ENCODE data around the gene CCT3.
"Not testable (repeated sequence)": the region's sequence is repeated elsewhere in the genome, so short reads cannot be mapped to it uniquely, and the experiment has no call there.

CCT3 gene

DNA sequence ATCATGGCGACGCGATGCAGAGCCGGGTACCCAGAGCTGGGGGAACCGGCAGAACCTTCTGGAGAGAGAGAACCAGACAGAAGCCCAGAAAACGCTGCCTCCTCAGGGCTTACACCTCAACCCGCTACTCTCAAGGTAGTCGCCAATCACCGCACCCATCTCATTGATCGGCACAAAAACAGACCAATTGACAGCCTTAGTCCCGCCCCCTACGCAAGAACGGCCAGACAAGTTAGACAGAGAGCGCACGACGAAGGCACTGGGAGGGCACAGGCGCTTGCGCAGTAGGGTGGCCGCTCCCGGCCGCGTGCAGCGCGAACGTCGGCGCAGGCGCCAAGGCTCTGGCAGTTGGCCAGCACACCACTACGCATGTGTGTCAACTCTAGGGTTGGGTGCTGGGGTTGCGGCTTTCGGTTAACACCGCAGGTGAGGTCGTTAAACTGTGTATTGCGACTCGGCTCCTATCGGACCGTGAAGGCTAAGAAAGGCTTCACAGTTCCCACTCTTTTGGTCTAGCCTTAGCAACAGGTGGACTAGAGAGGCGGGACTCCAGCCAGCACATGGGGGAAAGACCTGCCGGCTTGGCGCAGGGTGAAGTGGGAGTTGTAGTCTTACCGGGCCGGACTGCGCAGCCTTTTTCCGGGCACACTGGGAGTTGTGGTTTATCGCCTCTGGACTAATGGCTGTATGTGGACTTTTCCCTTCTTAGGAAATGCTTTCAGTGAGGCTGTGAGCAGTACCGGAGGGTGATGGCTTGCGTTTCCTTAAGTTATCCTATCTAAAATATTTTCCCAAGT is at the start of gene CCT3, which contains the start of gene TSACC:
TSS of gene CCT3 (minus strand) at position 113 of the 797 bp plus-strand sequence. CDS start at position 5, 108 bp downstream.
TSS of gene TSACC (plus strand) at position 347 of the 797 bp plus-strand sequence. CDS start 1,232 bp downstream, outside the sequence.
- DNase-seq (ENCODE audit: low read depth in 4 of 4, low spot score in 1 of 4) = peak; percentile 97 to 99 (median 98)

GRCh38 chr1:156387870-156388173 is 49.7 kb upstream of the CCT3 start:
- DNase-seq (ENCODE audit: low read depth in 4 of 4, low spot score in 1 of 4) = no peak

GRCh38 chr1:156386949-156387869 is 49.1 kb upstream of the CCT3 start:
- DNase-seq (ENCODE audit: low read depth in 4 of 4, low spot score in 1 of 4) = no peak

DNA sequence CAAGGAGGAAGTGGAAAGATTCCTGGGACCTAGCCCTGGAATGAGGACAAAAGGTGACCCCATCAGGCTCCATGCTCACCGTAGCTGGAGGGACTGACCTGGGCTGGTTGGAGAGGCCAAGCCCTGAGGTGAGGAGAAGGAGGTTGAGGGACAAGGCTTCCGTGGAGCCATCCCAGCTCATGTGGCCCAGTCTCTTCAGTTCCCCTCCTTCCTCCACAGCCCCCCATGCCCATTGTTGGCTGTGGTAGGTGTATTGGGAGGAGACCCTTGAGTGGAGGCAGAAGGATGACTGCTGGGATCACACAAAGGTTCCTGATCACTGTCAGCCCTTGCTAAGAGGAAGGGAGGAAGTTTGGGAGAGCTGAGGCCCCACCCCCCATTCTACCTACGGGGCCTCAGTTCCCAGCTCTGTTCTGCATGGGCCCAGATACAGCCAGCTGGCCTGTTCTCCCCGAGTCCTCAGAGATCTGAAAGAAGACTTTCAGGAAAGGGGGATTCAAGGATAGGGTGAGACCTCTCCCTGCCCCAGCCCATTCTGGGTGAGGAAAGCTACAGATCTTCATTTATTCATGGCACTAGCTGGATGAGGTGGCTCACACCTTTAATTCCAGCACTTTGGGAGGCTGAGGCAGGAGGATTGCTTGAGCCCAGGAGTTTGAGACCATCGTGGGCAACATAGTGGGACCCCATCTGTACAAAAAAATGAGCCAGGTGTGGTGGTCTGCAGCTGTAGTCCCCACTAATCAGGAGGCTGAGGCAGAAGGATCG is 48.2 kb upstream of the CCT3 start:
- DNase-seq (ENCODE audit: low read depth in 4 of 4, low spot score in 1 of 4) = no peak

- peak; percentile 55 to 62 (median 56) for DNase-seq (ENCODE audit: low read depth in 4 of 4, low spot score in 1 of 4)
Observed at GRCh38 chr1:156385534-156386031, 47.5 kb upstream of the CCT3 start.

DNA sequence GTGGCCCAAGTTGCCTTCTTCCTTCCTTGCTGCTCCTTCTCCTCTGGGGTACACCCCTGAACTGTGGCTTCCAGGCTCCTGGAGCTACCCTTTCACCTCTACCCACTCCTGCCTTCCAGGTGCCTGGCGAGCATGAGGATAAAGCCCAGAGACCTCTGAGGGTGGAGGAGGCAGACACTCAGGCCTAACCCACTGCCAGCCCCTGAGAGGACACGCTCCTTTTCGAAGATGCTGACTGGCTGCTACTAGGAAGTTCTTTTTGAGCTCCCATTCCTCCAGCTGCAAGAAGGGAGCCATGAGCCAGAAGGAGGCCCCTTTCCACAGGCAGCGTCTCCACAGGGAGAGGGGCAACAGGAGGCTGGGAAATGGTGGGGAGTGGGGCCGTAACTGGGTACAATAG is 46.6 kb upstream of the CCT3 start:
- no peak for DNase-seq (ENCODE audit: low read depth in 4 of 4, low spot score in 1 of 4)

DNA sequence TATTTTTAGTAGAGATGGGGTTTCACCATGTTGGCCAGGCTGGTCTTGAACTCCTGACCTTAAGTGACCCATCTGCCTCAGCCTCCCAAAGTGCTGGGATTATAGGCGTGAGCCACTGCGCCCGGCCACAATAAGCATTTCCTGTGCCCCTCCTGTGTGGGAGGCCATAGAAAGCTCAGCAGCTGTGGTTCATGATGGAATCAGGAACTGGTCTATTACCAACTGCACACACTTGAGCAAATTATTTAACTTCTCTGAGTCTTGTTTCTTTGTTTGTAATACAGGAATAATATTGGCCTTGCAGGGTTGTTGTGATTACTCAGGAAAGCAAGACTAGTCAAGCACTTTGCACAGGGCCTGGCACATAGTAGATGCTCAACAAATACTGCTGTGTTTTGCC is 45.9 kb upstream of the CCT3 start:
- no peak for DNase-seq (ENCODE audit: low read depth in 4 of 4, low spot score in 1 of 4)

- peak; percentile 23 to 43 (median 34) for DNase-seq (ENCODE audit: low read depth in 4 of 4, low spot score in 1 of 4)
Observed at GRCh38 chr1:156383023-156383422, 44.9 kb upstream of the CCT3 start.

GRCh38 chr1:156382561-156382960 is 44.5 kb upstream of the CCT3 start:
- no peak for DNase-seq (ENCODE audit: low read depth in 4 of 4, low spot score in 1 of 4)

DNA sequence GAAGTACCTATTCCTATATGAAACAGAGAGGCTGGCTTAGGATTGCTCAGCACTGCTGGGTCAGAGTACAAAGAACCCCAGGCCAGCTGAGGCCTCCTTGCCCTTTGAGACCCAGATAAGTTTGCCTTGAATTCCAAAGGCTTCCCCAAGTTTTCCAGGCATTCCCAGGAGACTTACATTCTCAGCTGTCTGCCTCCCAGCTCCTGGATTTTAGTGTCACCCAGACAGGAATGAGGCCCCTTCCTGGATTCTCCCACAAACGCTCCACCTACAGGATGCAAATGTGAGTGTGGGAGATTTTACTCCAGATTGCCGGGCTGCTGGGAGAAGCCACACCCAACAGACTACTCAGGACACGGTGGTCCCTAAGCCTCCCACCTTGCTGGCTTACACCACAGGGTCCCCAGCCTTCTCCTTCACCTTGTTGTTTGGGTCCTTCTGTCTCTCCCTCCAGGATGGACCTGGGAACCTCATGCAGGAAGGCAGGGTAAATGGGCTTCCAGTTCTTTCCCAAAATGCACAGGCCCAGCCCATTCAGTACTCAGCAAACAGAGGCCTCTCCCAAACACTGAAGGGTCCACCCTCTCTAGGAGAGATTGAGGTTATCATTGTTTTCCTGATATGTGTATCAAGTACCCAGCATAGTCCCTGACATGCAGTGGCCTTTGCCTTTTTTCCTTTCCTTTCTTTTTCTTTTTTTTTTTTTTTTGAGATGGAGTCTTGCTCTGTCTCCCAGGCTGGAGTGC is 41.5 kb upstream of the CCT3 start:
- no peak for DNase-seq (ENCODE audit: low read depth in 4 of 4, low spot score in 1 of 4)

- no peak for DNase-seq (ENCODE audit: low read depth in 4 of 4, low spot score in 1 of 4)
Observed at GRCh38 chr1:156378557-156378956, 40.5 kb upstream of the CCT3 start.

GRCh38 chr1:156376958-156377919 is 39.1 kb upstream of the CCT3 start:
- DNase-seq (ENCODE audit: low read depth in 4 of 4, low spot score in 1 of 4) = no peak

DNA sequence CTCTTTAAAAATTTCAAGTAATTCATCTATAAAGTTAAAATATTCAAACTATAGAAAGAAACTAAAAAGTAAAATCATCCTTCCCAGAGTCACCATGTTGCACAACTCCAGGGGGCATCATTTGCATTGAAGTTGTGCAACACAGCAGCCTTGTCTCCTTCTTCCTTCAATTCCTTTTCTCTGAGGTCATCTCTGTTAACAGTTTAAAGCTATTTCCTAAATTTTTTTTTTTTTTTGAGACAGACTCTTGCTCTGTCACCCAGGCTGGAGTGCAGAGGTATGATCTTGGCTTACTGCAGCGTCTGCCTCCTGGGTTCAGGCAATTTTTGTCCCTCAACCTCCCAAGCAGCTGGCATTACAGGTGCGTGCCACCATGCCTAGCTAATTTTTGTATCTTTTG is 38.1 kb upstream of the CCT3 start:
- no peak for DNase-seq (ENCODE audit: low read depth in 4 of 4, low spot score in 1 of 4)

GRCh38 chr1:156373546-156373945 is 35.5 kb upstream of the CCT3 start:
- DNase-seq (ENCODE audit: low read depth in 4 of 4, low spot score in 1 of 4) = no peak

GRCh38 chr1:156372876-156373275 is 34.8 kb upstream of the CCT3 start:
- DNase-seq (ENCODE audit: low read depth in 4 of 4, low spot score in 1 of 4) = no peak

DNA sequence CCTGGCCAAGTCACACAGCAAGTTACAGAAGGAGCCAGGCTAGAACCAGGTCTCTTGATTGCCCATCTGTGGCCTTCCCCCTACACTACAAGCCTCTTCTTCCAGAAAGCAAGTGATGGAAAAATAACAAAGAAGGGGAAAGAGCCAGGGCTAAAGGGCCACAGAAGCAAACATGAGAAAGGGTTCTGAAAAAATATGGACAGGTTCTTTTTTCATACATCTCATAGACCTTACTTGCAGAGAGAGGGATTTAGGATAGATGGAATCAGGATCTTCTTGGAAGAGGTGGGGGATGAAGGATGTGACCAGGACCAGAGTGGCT is 34.1 kb upstream of the CCT3 start:
- no peak for DNase-seq (ENCODE audit: low read depth in 4 of 4, low spot score in 1 of 4)

- DNase-seq (ENCODE audit: low read depth in 4 of 4, low spot score in 1 of 4) = no peak
Observed at GRCh38 chr1:156371553-156372264, 33.6 kb upstream of the CCT3 start.

- not testable (repeated sequence) for DNase-seq (ENCODE audit: low read depth in 4 of 4, low spot score in 1 of 4)
Observed at GRCh38 chr1:156369685-156370286, 31.7 kb upstream of the CCT3 start.
